ENCODE data around the gene FAM241A.

FAM241A gene

DNA sequence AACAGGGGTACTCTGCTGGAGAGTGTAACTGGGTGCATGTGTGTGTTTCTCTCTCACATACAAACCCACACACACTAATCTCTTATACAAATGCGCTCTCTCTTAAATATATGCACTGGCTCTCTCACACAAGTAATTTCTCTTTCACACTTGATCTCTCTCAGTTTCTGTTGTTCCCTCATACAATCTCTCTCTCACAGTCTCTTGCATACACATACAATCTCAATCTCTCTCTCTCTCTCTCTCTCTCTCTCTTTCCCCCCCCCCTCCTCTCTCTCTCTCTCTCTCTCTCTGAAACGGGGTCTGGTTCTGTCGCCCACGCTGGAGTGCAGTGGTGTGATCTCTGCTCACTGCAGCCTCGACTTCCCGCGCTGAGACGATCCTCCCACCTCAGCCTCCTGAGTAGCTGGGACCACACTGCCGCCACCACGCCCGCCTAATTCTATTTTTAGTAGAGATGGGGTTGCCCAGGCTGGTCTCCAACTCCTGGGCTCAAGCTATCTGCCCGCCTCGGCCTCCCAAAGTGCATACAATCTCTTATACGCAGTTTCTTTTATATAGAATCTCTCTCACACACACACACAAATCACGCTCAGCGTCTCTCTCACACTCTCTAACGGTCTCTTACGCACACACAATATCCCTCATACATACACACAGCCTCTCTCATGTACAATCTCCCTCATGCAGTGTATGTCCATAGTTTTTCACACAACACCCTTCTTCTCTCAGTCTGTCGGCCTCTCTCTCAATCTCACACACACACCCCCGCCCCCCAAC, 518 bp upstream of the FAM241A start:
- H3K27ac ChIP-seq, result no peak overlapping the region
- H2AFZ ChIP-seq (ENCODE audit: low read depth), result peak overlapping the region; percentile 43; the same call in 1 of the 2 replicates
- H4K20me1 ChIP-seq (ENCODE audit: insufficient read depth), result no peaks in the 10 kb centered on the region; the same call in 1 of the 2 replicates
- no peak overlapping the region; the same call in 1 of the 2 replicates for H3K9ac ChIP-seq
- no peaks in the 10 kb centered on the region for H3K27me3 ChIP-seq (ENCODE audit: insufficient read depth, low read depth)
- peak overlapping the region; percentile 46 for H3K4me2 ChIP-seq
- peaks cover 36% of the 10 kb centered on the region; the same call in 1 of the 2 replicates for H3K79me2 ChIP-seq (ENCODE audit: insufficient read depth, low read depth)
- H3K36me3 ChIP-seq (ENCODE audit: insufficient read depth), result no peaks in the 10 kb centered on the region
- TF ChIP-seq, protein P1, sequence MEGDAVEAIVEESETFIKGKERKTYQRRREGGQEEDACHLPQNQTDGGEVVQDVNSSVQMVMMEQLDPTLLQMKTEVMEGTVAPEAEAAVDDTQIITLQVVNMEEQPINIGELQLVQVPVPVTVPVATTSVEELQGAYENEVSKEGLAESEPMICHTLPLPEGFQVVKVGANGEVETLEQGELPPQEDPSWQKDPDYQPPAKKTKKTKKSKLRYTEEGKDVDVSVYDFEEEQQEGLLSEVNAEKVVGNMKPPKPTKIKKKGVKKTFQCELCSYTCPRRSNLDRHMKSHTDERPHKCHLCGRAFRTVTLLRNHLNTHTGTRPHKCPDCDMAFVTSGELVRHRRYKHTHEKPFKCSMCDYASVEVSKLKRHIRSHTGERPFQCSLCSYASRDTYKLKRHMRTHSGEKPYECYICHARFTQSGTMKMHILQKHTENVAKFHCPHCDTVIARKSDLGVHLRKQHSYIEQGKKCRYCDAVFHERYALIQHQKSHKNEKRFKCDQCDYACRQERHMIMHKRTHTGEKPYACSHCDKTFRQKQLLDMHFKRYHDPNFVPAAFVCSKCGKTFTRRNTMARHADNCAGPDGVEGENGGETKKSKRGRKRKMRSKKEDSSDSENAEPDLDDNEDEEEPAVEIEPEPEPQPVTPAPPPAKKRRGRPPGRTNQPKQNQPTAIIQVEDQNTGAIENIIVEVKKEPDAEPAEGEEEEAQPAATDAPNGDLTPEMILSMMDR (conservative IDR thresholded peaks at IDR 0.05; ENCODE audit: low read depth, low read length), result no peak
- H3K4me3 ChIP-seq (IDR thresholded peaks at IDR 0.05; ENCODE audit: insufficient read depth, low read depth, low read length), result no peak overlapping the region
- peaks cover 35% of the 10 kb centered on the region for H3K4me1 ChIP-seq (ENCODE audit: low read depth, poor library complexity, severe bottlenecking)

DNA sequence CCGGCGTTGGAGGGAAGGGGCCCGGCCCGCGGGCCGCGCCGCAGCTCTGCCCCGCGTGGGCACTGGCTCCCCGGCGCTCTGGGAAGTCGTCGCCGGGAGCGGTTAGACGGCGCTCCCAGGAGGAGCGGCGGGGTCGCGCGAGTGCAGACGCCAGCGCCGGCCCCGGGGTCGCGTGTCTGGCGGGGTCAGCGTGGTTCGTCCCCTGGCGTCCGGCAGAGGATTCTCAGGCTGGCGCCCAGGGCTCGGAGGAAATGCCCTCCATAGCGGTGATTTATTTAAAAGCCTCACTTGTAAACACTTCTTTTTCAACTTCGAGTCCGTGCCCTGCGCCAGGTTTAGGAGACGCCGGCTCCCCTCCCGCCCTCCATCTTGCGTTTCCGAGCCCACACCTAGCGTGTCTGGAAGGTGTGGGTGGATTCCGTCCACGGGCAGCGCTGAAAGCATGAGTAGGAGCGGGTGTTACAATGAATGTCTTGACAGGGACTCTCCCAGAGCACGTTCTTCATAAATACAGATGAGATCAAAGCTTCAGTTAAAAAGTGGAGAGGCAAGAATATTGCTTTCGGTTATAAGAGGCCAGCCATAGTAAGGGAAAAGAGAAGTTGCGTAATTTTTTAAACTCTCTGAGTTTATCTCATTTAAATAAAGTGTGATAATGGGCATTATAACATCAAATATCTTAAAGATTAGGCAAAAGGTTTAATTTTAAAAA, 692 bp downstream of the FAM241A start:
- Histone ChIP-seq H3K27me3 (ENCODE audit: insufficient read depth, low read depth) (no peaks in the 10 kb centered on the region), H3K4me1 (ENCODE audit: low read depth, poor library complexity, severe bottlenecking) (peaks cover 42% of the 10 kb centered on the region), H3K36me3 (ENCODE audit: insufficient read depth) (no peaks in the 10 kb centered on the region), H3K4me2 (peak overlapping the region; percentile 75), H3K27ac (peak overlapping the region; percentile 70), H3K4me3 (IDR thresholded peaks at IDR 0.05; ENCODE audit: insufficient read depth, low read depth, low read length) (no peak overlapping the region), H2AFZ (ENCODE audit: low read depth) (peak overlapping the region; percentile 90), H3K9ac (peak overlapping the region; percentile 71), H4K20me1 (ENCODE audit: insufficient read depth) (no peaks in the 10 kb centered on the region; the same call in 1 of the 2 replicates), H3K79me2 (ENCODE audit: insufficient read depth, low read depth) (peaks cover 45% of the 10 kb centered on the region; the same call in 1 of the 2 replicates)
- TF ChIP-seq, protein P1 (conservative IDR thresholded peaks at IDR 0.05; ENCODE audit: low read depth, low read length), result 0 out of 2 replicates have a peak, but pooled peaks have one; percentile 14

DNA sequence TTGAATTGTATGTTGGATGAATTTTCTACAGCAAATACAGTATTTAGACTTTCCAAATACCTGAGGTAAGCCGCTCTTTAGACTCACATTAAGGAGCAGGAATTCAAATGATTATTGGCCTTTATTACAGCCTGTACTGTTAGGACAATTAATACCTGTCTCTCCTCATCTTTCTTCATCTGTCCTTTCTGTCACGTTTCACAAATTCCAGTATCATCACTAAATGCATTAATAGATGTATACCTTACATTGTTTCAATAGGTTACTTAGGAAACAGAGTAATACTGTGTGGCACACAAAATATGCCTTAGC, 1.2 kb downstream of the FAM241A start:
- Histone ChIP-seq H3K9ac (peak overlapping the region; percentile 71), H3K79me2 (ENCODE audit: insufficient read depth, low read depth) (peaks cover 50% of the 10 kb centered on the region; the same call in 1 of the 2 replicates), H3K36me3 (ENCODE audit: insufficient read depth) (no peaks in the 10 kb centered on the region), H3K4me1 (ENCODE audit: low read depth, poor library complexity, severe bottlenecking) (peaks cover 42% of the 10 kb centered on the region), H3K4me3 (IDR thresholded peaks at IDR 0.05; ENCODE audit: insufficient read depth, low read depth, low read length) (no peak overlapping the region), H3K4me2 (peak overlapping the region; percentile 75), H2AFZ (ENCODE audit: low read depth) (peak overlapping the region; percentile 90), H3K27me3 (ENCODE audit: insufficient read depth, low read depth) (no peaks in the 10 kb centered on the region), H4K20me1 (ENCODE audit: insufficient read depth) (no peaks in the 10 kb centered on the region; the same call in 1 of the 2 replicates), H3K27ac (peak overlapping the region; percentile 70)
- TF ChIP-seq, protein P1 (conservative IDR thresholded peaks at IDR 0.05; ENCODE audit: low read depth, low read length), result no peak

DNA sequence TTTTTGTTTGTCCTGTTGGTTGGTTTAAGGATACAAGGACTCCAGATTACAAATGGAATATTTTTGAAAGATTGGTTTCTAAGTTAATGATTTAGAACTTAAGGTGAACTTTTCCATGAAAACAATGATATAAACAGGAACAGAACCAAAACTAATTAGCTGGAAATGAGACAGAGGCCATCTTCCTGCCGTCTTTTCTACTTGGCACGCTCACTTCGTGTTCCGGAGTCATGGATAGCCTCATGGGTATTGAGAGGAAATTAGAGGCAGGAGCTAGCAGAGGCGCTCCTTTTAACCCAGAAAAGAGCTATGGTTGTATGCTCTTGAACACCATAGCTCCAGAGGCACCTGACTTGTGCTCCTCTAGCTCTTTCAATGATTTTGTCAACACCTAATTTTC, 2.4 kb downstream of the FAM241A start:
- TF ChIP-seq, protein P1 (conservative IDR thresholded peaks at IDR 0.05; ENCODE audit: low read depth, low read length), result no peak
- Histone ChIP-seq H3K9ac (no peak overlapping the region), H2AFZ (ENCODE audit: low read depth) (no peak overlapping the region), H3K4me3 (IDR thresholded peaks at IDR 0.05; ENCODE audit: insufficient read depth, low read depth, low read length) (no peak overlapping the region), H3K4me1 (ENCODE audit: low read depth, poor library complexity, severe bottlenecking) (peaks cover 42% of the 10 kb centered on the region), H3K79me2 (ENCODE audit: insufficient read depth, low read depth) (peaks cover 61% of the 10 kb centered on the region; the same call in 1 of the 2 replicates), H3K36me3 (ENCODE audit: insufficient read depth) (no peaks in the 10 kb centered on the region), H3K27ac (no peak overlapping the region), H3K27me3 (ENCODE audit: insufficient read depth, low read depth) (no peaks in the 10 kb centered on the region), H4K20me1 (ENCODE audit: insufficient read depth) (no peaks in the 10 kb centered on the region; the same call in 1 of the 2 replicates), H3K4me2 (peak overlapping the region; percentile 75)

Data from KMS-11 (cell line).